Measurements from ENCODE around the gene PLGRKT.

GRCh38 chr9:5384436-5384835, 53.3 kb downstream of the PLGRKT start:
- TF ChIP-seq CTCF (IDR thresholded peaks at IDR 0.05) (no peak), POLR2A (IDR thresholded peaks at IDR 0.05) (no peak)

Data from body of pancreas (tissue), 4 donors.